ENCODE data around the gene ZNF800. TPM values are rescaled to one million over a fixed set of nuclear protein-coding genes. Genes with fewer than 3 reads are reported as not detected.

ZNF800 gene, protein sequence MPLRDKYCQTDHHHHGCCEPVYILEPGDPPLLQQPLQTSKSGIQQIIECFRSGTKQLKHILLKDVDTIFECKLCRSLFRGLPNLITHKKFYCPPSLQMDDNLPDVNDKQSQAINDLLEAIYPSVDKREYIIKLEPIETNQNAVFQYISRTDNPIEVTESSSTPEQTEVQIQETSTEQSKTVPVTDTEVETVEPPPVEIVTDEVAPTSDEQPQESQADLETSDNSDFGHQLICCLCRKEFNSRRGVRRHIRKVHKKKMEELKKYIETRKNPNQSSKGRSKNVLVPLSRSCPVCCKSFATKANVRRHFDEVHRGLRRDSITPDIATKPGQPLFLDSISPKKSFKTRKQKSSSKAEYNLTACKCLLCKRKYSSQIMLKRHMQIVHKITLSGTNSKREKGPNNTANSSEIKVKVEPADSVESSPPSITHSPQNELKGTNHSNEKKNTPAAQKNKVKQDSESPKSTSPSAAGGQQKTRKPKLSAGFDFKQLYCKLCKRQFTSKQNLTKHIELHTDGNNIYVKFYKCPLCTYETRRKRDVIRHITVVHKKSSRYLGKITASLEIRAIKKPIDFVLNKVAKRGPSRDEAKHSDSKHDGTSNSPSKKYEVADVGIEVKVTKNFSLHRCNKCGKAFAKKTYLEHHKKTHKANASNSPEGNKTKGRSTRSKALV
- total RNA-seq: 10 to 100 TPM; 27.1 to 61.6 (median 36.2) TPM

DNA sequence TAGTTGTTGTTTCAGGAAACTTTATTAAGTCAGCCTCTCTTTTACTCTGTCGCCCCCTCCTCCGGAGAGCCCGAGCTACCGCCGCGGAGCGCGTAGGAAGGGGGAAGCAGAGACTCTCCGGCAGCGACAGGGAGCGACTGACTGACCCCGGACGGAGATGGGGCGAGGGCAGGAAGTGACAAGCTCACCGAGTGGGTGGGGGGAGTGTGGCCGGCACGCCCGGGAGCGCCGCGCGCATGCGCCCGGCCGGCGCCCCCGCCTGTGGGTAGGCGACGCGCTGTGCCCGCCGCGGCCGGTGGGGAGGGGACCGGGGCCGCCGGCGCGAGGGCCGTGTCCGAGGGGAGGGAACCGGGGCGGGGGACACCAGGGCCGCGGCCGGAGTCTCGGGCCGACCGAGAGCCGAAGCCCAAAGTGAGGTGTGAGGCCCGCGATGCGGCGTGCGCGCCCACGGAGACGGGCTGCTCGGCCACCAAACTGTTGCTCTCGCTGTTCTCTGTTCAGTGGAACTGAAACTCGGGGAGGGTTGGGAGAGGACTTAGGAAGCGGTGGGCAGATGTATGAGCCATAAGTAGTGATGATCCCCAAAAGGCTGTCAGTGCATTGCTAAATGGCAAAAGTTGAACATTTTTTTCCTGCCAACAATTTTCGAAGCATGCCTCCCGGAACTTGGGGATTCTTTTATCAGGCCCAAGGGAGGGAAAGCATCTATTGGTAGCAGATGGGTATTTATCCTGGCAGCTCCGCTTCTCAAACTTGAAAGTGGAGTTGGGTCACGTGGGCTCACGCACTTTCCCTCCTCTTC is at the start of gene ZNF800:
Gene ZNF800, minus strand, starts transcription at position 143 of the 802 bp plus-strand sequence. CDS start 1,151 bp downstream, outside the sequence.
- Histone ChIP-seq H3K4me3 (replicated peaks in 1 of 3) (peak within 1 kb of the TSS; percentile 90 to 96 (median 93)), H3K9me3 (no peaks in the 10 kb centered on the region), H3K4me1 (peaks cover 6 to 21% of the 10 kb centered on the region in 2 donors), H3K36me3 (no peaks in the 10 kb centered on the region), H3K27me3 (no peaks in the 10 kb centered on the region), H3K27ac (peak within 1 kb of the TSS; percentile 87 to 94 (median 91))
- intact Hi-C loops (cut with DNase I): loop anchor here (5.0 kb wide), 1 partner anchor 195 kb away; the partner anchor contains the start of genes ARF5 and GCC1
- DNase-seq: peak; percentile 92 to 93
- whole genome bisulfite sequencing, 2 donors: 0 to 1% methylated on average over 9 to 30 of the region's 67 CpGs
- TF ChIP-seq, protein P1, sequence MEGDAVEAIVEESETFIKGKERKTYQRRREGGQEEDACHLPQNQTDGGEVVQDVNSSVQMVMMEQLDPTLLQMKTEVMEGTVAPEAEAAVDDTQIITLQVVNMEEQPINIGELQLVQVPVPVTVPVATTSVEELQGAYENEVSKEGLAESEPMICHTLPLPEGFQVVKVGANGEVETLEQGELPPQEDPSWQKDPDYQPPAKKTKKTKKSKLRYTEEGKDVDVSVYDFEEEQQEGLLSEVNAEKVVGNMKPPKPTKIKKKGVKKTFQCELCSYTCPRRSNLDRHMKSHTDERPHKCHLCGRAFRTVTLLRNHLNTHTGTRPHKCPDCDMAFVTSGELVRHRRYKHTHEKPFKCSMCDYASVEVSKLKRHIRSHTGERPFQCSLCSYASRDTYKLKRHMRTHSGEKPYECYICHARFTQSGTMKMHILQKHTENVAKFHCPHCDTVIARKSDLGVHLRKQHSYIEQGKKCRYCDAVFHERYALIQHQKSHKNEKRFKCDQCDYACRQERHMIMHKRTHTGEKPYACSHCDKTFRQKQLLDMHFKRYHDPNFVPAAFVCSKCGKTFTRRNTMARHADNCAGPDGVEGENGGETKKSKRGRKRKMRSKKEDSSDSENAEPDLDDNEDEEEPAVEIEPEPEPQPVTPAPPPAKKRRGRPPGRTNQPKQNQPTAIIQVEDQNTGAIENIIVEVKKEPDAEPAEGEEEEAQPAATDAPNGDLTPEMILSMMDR (IDR thresholded peaks at IDR 0.05): peak in 1 of 6 experiments; percentile 6
- peak; percentile 77 to 95 for TF ChIP-seq POLR2A (IDR thresholded peaks at IDR 0.05)

DNA sequence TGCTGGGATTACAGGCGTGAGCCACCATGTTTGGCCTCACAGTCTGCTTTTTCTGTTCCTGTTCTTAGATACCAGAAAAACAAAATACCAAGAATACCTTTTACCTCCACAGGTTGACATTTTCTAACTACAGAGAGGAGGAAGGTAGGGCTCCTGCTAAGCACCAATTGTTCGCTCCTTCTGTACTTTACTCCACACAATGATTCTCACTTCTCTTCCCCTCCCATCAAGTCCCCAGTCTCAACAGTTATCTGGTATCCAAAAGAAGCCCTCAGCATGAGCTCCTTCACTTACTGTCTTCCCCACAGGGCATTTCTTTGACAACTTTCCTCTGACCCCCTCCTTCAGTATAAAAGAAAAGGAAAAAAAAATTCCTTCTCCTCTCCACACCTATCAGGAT is 47.7 kb upstream of the ZNF800 start:
- Histone ChIP-seq H3K4me1 (no peaks in the 10 kb centered on the region), H3K27me3 (no peaks in the 10 kb centered on the region), H3K36me3 (no peaks in the 10 kb centered on the region), H3K27ac (no peak overlapping the region), H3K9me3 (no peaks in the 10 kb centered on the region), H3K4me3 (replicated peaks in 1 of 3) (no peak overlapping the region)
- TF ChIP-seq, protein P1 (IDR thresholded peaks at IDR 0.05): no peak
- TF ChIP-seq POLR2A (IDR thresholded peaks at IDR 0.05): no peak
- intact Hi-C loops (cut with DNase I): no loop called here
- DNase-seq: no peak
- WGBS, 2 donors: 90 to 91% methylated on average over 2 of the region's 2 CpGs

DNA sequence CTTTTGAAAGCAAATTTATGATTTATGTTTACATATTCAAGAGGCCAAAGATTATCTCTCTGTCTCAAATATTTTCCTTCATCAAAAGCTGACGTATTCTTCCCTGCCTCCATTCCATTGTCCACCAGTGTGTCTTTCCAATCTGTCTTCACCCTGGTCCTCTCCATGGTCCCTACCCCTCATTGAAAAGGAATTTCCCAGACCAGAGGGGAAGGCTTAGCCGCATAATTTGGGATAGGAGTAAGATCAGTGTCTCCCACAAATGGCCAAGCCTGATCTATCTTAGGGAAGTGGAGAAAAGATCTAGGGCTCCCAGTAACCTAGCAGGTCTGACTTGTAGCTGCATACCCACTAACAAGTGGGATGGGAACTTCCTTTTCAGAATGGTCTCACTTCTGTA is 46.3 kb upstream of the ZNF800 start:
- H3K27me3 ChIP-seq: no peaks in the 10 kb centered on the region
- no peaks in the 10 kb centered on the region for H3K9me3 ChIP-seq
- H3K36me3 ChIP-seq: no peaks in the 10 kb centered on the region
- WGBS, 2 donors: 84 to 94% methylated on average over 2 of the region's 2 CpGs
- TF ChIP-seq, protein P1 (IDR thresholded peaks at IDR 0.05): no peak
- TF ChIP-seq POLR2A (IDR thresholded peaks at IDR 0.05): no peak
- H3K4me3 ChIP-seq (replicated peaks in 1 of 3): no peak overlapping the region
- intact Hi-C loops (cut with DNase I): no loop called here
- DNase-seq: no peak
- H3K27ac ChIP-seq: no peak overlapping the region
- H3K4me1 ChIP-seq: no peaks in the 10 kb centered on the region

DNA sequence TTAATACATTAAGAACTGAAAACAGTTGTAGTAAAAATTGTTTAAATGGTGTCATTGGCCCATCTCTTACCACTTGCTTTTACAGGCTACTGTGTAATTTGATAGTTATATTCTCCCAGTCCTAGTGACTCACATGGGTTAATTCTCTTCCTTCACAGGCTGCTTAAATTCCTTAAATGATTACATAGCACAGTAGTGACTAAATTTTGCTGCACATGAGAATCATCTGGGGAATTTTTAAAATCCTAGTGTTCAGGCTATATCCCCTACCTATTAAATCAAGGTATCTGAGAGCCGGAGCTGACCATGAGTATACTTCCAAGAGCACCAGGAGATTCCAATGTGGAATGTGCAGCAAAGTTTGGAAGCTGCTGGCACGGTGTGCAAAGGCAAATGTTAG is 45.3 kb upstream of the ZNF800 start:
- no peak overlapping the region for H3K27ac ChIP-seq
- 58 to 65% methylated on average over 2 of the region's 2 CpGs for WGBS, 2 donors
- no peak for DNase-seq
- no peaks in the 10 kb centered on the region for H3K9me3 ChIP-seq
- no peak for TF ChIP-seq POLR2A (IDR thresholded peaks at IDR 0.05)
- TF ChIP-seq, protein P1 (IDR thresholded peaks at IDR 0.05): no peak
- H3K36me3 ChIP-seq: no peaks in the 10 kb centered on the region
- intact Hi-C loops (cut with DNase I): no loop called here
- H3K27me3 ChIP-seq: no peaks in the 10 kb centered on the region
- H3K4me1 ChIP-seq: no peaks in the 10 kb centered on the region
- no peak overlapping the region for H3K4me3 ChIP-seq (replicated peaks in 1 of 3)

Data from thyroid gland (tissue), 4 donors.